Measurements from ENCODE around the gene SLC25A23. TPM values are rescaled to one million over a fixed set of nuclear protein-coding genes. Genes with fewer than 3 reads are reported as not detected.

The SLC25A23 gene
- total and polyA plus RNA-seq, 2 experiments from 2014 or later = 56.6 to 59.0 TPM

DNA sequence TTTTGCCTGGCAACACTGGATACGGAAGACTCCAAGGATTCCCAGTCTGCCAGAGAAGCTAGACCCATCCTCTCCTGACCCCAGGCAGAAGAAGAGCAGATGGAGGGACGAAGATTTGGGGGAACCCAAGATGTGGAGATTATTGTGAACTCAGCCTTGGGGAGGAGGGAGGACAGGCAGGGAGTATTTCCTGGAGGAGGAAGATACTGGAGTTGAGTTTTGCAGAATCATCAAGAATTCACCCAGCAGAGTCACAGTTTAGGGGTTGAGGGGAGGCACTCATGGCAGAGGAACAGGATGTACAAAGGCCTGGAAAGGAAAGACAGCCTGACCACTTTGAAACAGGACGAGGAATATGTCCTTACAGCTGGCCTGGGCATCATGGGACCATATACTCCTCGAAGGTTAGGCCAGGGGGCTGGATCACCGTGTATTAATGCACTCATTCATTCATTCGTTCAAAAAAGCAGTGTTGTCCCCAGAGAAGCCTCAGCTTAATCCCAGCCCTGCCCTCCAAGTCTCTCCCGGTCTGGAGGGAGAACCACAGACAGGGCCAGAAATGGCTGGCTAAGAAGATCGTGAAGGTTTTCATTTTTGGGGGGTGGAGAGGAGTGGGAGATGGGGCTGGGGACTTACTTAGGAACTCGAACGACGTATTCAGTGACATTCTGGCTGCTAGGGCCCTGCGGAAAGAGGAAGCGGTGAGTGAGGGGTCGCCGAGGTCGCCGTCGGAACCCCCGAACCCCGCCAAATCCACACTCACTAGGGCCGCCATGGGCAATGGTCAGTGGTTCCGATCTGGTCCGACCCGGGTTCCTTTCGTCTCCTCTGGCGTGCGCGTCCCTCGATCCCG lies 67.1 kb downstream of the SLC25A23 start:
- Histone ChIP-seq H3K27me3 (no peaks in the 10 kb centered on the region), H3K4me3 (peak overlapping the region; percentile 44), H3K36me3 (replicated peaks; ENCODE audit: insufficient read depth, low read depth) (no peaks in the 10 kb centered on the region), H2AFZ (peak overlapping the region; percentile 68), H3K27ac (peak overlapping the region; percentile 98), H3K79me2 (peaks cover 30% of the 10 kb centered on the region), H4K20me1 (ENCODE audit: insufficient read depth, poor library complexity, severe bottlenecking) (no peaks in the 10 kb centered on the region), H3K9me2 (replicated peaks; ENCODE audit: insufficient read depth) (no peaks in the 10 kb centered on the region), H3K4me1 (ENCODE audit: insufficient read depth) (peaks cover 8% of the 10 kb centered on the region), H3K4me2 (peak overlapping the region; percentile 82), H3K9me3 (ENCODE audit: low read depth) (no peaks in the 10 kb centered on the region)
- no peak for DNase-seq (ENCODE audit: low spot score)
- 10% methylated on average over 27 of the region's 30 CpGs for WGBS (ENCODE audit: low lambda C conversion rate, missing lambda C conversion rate)
- no peak for TF ChIP-seq CTCF (IDR thresholded peaks at IDR 0.05; ENCODE audit: poor library complexity)
- TF ChIP-seq EZH2phosphoT487 (IDR thresholded peaks at IDR 0.05; ENCODE audit: low read depth, severe bottlenecking, unreplicated experiment) = no peak
- TF ChIP-seq EZH2 (IDR thresholded peaks at IDR 0.05; ENCODE audit: borderline replicate concordance) = no peak

Small RNA genes lying within 50 kb of the gene (microRNA-seq; reads per million reads assigned to microRNA genes)
- 3.1 reads per million for gene MIR3940
- gene MIR6790 = not detected

Small RNA genes lying within 50 kb of the gene (small RNA-seq; reads per million reads assigned to genes)
- gene AC010503.2 = not detected
- not detected for gene MIR6790

Other genes with a start within 250 kb of the SLC25A23 start
- 13.6 and 17.2 TPM in 2 replicates for gene MLLT1, start 179.8 kb downstream of the SLC25A23 start, total RNA-seq
- 22.9 and 23.3 TPM in 2 replicates for gene MLLT1, start 179.8 kb downstream of the SLC25A23 start, polyA plus RNA-seq
- not detected in 2 replicates for gene ACER1, start 126.2 kb downstream of the SLC25A23 start, total RNA-seq
- gene ACER1, start 126.2 kb downstream of the SLC25A23 start, polyA plus RNA-seq = not detected in 2 replicates
- gene CLPP, start 98.3 kb downstream of the SLC25A23 start, total RNA-seq = 52.8 and 69.5 TPM in 2 replicates
- 93.6 and 106 TPM in 2 replicates for gene CLPP, start 98.3 kb downstream of the SLC25A23 start, polyA plus RNA-seq
- 42.8 and 45.3 TPM in 2 replicates for gene ALKBH7, start 87.0 kb downstream of the SLC25A23 start, total RNA-seq
- gene ALKBH7, start 87.0 kb downstream of the SLC25A23 start, polyA plus RNA-seq = 99.3 and 116 TPM in 2 replicates
- gene PSPN, start 83.9 kb downstream of the SLC25A23 start, total RNA-seq = 2.4 and 2.7 TPM in 2 replicates
- gene PSPN, start 83.9 kb downstream of the SLC25A23 start, polyA plus RNA-seq = 1.5 and 2.7 TPM in 2 replicates
- gene GTF2F1, start 66.6 kb downstream of the SLC25A23 start, total RNA-seq = 47.5 and 52.1 TPM in 2 replicates
- gene GTF2F1, start 66.6 kb downstream of the SLC25A23 start, polyA plus RNA-seq = 40.0 and 44.6 TPM in 2 replicates
- 94.2 and 133 TPM in 2 replicates for gene KHSRP, start 35.0 kb downstream of the SLC25A23 start, total RNA-seq
- gene KHSRP, start 35.0 kb downstream of the SLC25A23 start, polyA plus RNA-seq = 196 and 202 TPM in 2 replicates
- gene SLC25A41, start 26.0 kb downstream of the SLC25A23 start, total RNA-seq = 0.16 and 0.27 TPM in 2 replicates
- gene SLC25A41, start 26.0 kb downstream of the SLC25A23 start, polyA plus RNA-seq = 0.50 TPM in 1 of 2 replicates, not detected in the other
- 71.4 and 75.5 TPM in 2 replicates for gene CRB3, start 4.5 kb upstream of the SLC25A23 start, total RNA-seq
- gene CRB3, start 4.5 kb upstream of the SLC25A23 start, polyA plus RNA-seq = 42.5 and 48.9 TPM in 2 replicates
- gene DENND1C, start 22.0 kb upstream of the SLC25A23 start, total RNA-seq = 0.48 and 1.5 TPM in 2 replicates
- 14.0 and 16.1 TPM in 2 replicates for gene DENND1C, start 22.0 kb upstream of the SLC25A23 start, polyA plus RNA-seq
- 1.2 and 4.4 TPM in 2 replicates for gene TUBB4A, start 42.5 kb upstream of the SLC25A23 start, total RNA-seq
- gene TUBB4A, start 42.5 kb upstream of the SLC25A23 start, polyA plus RNA-seq = 7.3 and 7.9 TPM in 2 replicates
- gene TNFSF9, start 71.2 kb upstream of the SLC25A23 start, total RNA-seq = 2.3 and 2.6 TPM in 2 replicates
- 3.8 and 9.2 TPM in 2 replicates for gene TNFSF9, start 71.2 kb upstream of the SLC25A23 start, polyA plus RNA-seq
- not detected in 2 replicates for gene CD70, start 131.4 kb upstream of the SLC25A23 start, total RNA-seq
- gene CD70, start 131.4 kb upstream of the SLC25A23 start, polyA plus RNA-seq = not detected in 2 replicates
- 1.5 and 4.0 TPM in 2 replicates for gene TNFSF14, start 210.4 kb upstream of the SLC25A23 start, total RNA-seq
- gene TNFSF14, start 210.4 kb upstream of the SLC25A23 start, polyA plus RNA-seq = 3.9 and 4.8 TPM in 2 replicates